Natural killer cell (primary cell): ENCODE results near the gene KCNC1. TPM values are rescaled to one million over a fixed set of nuclear protein-coding genes. Genes with fewer than 3 reads are reported as not detected.

Experiments
- ATAC-seq, 3 donors: fragments of 150-1000 bp in 2 of 3; fragments of 200-7000 bp in 1 of 3; cut with Tn5 transposase; 1 replicate in 1 of 3; 2 replicates in 2 of 3; pipeline ENCODE4 v1.10.0; 2021; ENCODE audit warnings: mild to moderate bottlenecking in 2 of 3, moderate library complexity in 2 of 3
- DNase-seq, 2 donors: peaks; one replicate each; pipeline versions ENCODE4 v3.0.0 to v3.0.0-alpha.2; 2013 to 2021; ENCODE audit warnings: mixed read lengths in 1 of 2
- H3K27ac ChIP-seq: one replicate; pipeline ENCODE4 v1.5.1; 2013; ENCODE audit warnings: mild to moderate bottlenecking, low read length
- H3K27me3 ChIP-seq: one replicate; pipeline ENCODE4 v1.6.1; 2013; ENCODE audit warnings: low read length; ENCODE audit not compliant: control insufficient read depth, insufficient read depth
- H3K36me3 ChIP-seq: one replicate; pipeline ENCODE4 v1.6.1; 2013; ENCODE audit warnings: low read length; ENCODE audit not compliant: control insufficient read depth, insufficient read depth
- H3K4me1 ChIP-seq: one replicate; pipeline ENCODE4 v1.6.1; 2013; ENCODE audit warnings: low read length; ENCODE audit not compliant: control insufficient read depth, insufficient read depth
- H3K4me3 ChIP-seq: one replicate; pipeline ENCODE4 v1.5.1; 2013; ENCODE audit warnings: low read length
- H3K9me3 ChIP-seq: one replicate; pipeline ENCODE4 v1.6.1; 2013; ENCODE audit warnings: low read length; ENCODE audit not compliant: control insufficient read depth, insufficient read depth
- H3K27ac Mint-ChIP-seq, 2 donors: one replicate each; pipeline ENCODE4 v1.8.0; 2022; ENCODE audit warnings: mild to moderate bottlenecking in 2 of 2, mixed read lengths in 2 of 2, moderate library complexity in 1 of 2
- H3K27me3 Mint-ChIP-seq, 2 donors: one replicate each; pipeline ENCODE4 v1.8.0; 2022; ENCODE audit warnings: low read depth in 2 of 2, mixed read lengths in 2 of 2
- H3K36me3 Mint-ChIP-seq: one replicate; pipeline ENCODE4 v1.8.0; 2022; ENCODE audit warnings: mixed read lengths
- H3K4me1 Mint-ChIP-seq, 2 donors: one replicate each; pipeline ENCODE4 v1.8.0; 2022; ENCODE audit warnings: mixed read lengths in 2 of 2
- H3K4me3 Mint-ChIP-seq: one replicate; pipeline ENCODE4 v1.8.0; 2022; ENCODE audit warnings: mild to moderate bottlenecking, moderate library complexity, mixed read lengths
- H3K9me3 Mint-ChIP-seq, 2 donors: one replicate each; pipeline ENCODE4 v1.8.0; 2022; ENCODE audit warnings: mixed read lengths in 2 of 2
- CTCF ChIP-seq: fragments of 200-600 bp; IDR thresholded peaks from one replicate; pipeline ENCODE4 v1.8.0; 2022; ENCODE audit warnings: antibody characterized with exemption
- WGBS: methylation state at CpG from one replicate; pipeline ENCODE4 v1.1.7; 2013; ENCODE audit warnings: missing lambda C conversion rate; ENCODE audit not compliant: insufficient coverage; 5-methylcytosine and 5-hydroxymethylcytosine counted together
- intact Hi-C: fragments of 100-400 bp; cut with micrococcal nuclease; formaldehyde crosslinking; loops from one replicate; pipeline ENCODE4 v1.14.2; 2022
- total RNA-seq, 4 donors: library from RNA; stranded (reverse); fragments of 120-200 nt in 1 of 4; gene quantifications; one replicate each; pipeline versions ENCODE4 v1.2.3 to v1.2.4, GENCODE V29; 2013 to 2022

KCNC1 gene
- total RNA-seq, 3 donors from 2014 or later (not counting 1 experiment from before 2014, with no cell fraction given): not detected

- H3K27me3 Mint-ChIP-seq: peaks cover 37 to 47% of the 10 kb centered on the region in 2 donors
- peaks cover 0 to 5% of the 10 kb centered on the region in 2 donors for H3K4me1 Mint-ChIP-seq
- Histone ChIP-seq H3K27me3 (peaks cover 14% of the 10 kb centered on the region), H3K4me3 (no peak overlapping the region), H3K27ac (no peak overlapping the region), H3K9me3 (no peaks in the 10 kb centered on the region), H3K36me3 (no peaks in the 10 kb centered on the region), H3K4me1 (no peaks in the 10 kb centered on the region)
- DNase-seq (no peak), ATAC-seq (no peak)
- intact Hi-C loops: no loop called here
- H3K27ac Mint-ChIP-seq: no peak overlapping the region
- no peak overlapping the region for H3K4me3 Mint-ChIP-seq
- TF ChIP-seq CTCF: no peak
- H3K36me3 Mint-ChIP-seq: no peaks in the 10 kb centered on the region
- WGBS: 26% methylated on average over 12 of the region's 12 CpGs
- no peaks in the 10 kb centered on the region for H3K9me3 Mint-ChIP-seq
These were observed 2.0 kb downstream of the KCNC1 start for GRCh38 chr11:17736579-17736893.

GRCh38 chr11:17736930-17737817, 2.6 kb downstream of the KCNC1 start:
- intact Hi-C loops: no loop called here
- ATAC-seq (no peak), DNase-seq (no peak)
- Mint-ChIP-seq H3K27me3 (peaks cover 31 to 45% of the 10 kb centered on the region in 2 donors), H3K4me3 (no peak overlapping the region), H3K27ac (no peak overlapping the region), H3K4me1 (peaks cover 0 to 5% of the 10 kb centered on the region in 2 donors), H3K36me3 (no peaks in the 10 kb centered on the region), H3K9me3 (no peaks in the 10 kb centered on the region)
- no peaks in the 10 kb centered on the region for H3K4me1 ChIP-seq
- peaks cover 14% of the 10 kb centered on the region for H3K27me3 ChIP-seq
- no peaks in the 10 kb centered on the region for H3K9me3 ChIP-seq
- no peaks in the 10 kb centered on the region for H3K36me3 ChIP-seq
- TF ChIP-seq CTCF: no peak
- no peak overlapping the region for H3K27ac ChIP-seq
- WGBS: 51% methylated on average over 15 of the region's 15 CpGs
- H3K4me3 ChIP-seq: no peak overlapping the region

- no peaks in the 10 kb centered on the region for H3K9me3 Mint-ChIP-seq
- Histone ChIP-seq H3K4me1 (no peaks in the 10 kb centered on the region), H3K27ac (no peak overlapping the region), H3K36me3 (no peaks in the 10 kb centered on the region), H3K9me3 (no peaks in the 10 kb centered on the region), H3K27me3 (peaks cover 14% of the 10 kb centered on the region), H3K4me3 (no peak overlapping the region)
- no peak overlapping the region for H3K27ac Mint-ChIP-seq
- ATAC-seq (no peak), DNase-seq (no peak)
- H3K36me3 Mint-ChIP-seq: no peaks in the 10 kb centered on the region
- 46% methylated on average over 10 of the region's 10 CpGs for WGBS
- intact Hi-C loops: no loop called here
- no peak for TF ChIP-seq CTCF
- peaks cover 0 to 5% of the 10 kb centered on the region in 2 donors for H3K4me1 Mint-ChIP-seq
- peaks cover 19 to 35% of the 10 kb centered on the region in 2 donors for H3K27me3 Mint-ChIP-seq
- no peak overlapping the region for H3K4me3 Mint-ChIP-seq
These were observed 3.8 kb downstream of the KCNC1 start for GRCh38 chr11:17738151-17738973.
